ENCODE data around the gene NELL2.
A peak's percentile ranks its signal among the peaks of the same experiment; 100 is the strongest.
"Not testable (repeated sequence)": the region's sequence is repeated elsewhere in the genome, so short reads cannot be mapped to it uniquely, and the experiment has no call there.

The NELL2 gene

GRCh38 chr12:44875954-44876543 lies at the start of gene NELL2:
Gene NELL2, minus strand, starts transcription at chr12:44876315. Its CDS starts 446 bp downstream, at chr12:44875869.
- peak; percentile 75 for DNase-seq (ENCODE audit: low spot score)
- TF ChIP-seq, protein P1, sequence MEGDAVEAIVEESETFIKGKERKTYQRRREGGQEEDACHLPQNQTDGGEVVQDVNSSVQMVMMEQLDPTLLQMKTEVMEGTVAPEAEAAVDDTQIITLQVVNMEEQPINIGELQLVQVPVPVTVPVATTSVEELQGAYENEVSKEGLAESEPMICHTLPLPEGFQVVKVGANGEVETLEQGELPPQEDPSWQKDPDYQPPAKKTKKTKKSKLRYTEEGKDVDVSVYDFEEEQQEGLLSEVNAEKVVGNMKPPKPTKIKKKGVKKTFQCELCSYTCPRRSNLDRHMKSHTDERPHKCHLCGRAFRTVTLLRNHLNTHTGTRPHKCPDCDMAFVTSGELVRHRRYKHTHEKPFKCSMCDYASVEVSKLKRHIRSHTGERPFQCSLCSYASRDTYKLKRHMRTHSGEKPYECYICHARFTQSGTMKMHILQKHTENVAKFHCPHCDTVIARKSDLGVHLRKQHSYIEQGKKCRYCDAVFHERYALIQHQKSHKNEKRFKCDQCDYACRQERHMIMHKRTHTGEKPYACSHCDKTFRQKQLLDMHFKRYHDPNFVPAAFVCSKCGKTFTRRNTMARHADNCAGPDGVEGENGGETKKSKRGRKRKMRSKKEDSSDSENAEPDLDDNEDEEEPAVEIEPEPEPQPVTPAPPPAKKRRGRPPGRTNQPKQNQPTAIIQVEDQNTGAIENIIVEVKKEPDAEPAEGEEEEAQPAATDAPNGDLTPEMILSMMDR (IDR thresholded peaks at IDR 0.05; ENCODE audit: extremely low read depth, insufficient read depth, missing control alignments), result no peak
- in situ Hi-C loops (cut with MboI; ENCODE audit: low pct_unique_long_range_greater_than_20kb, low sequenced_read_pairs, unreplicated experiment), result no loop called here

- in situ Hi-C loops (cut with MboI; ENCODE audit: low pct_unique_long_range_greater_than_20kb, low sequenced_read_pairs, unreplicated experiment), result no loop called here
- TF ChIP-seq, protein P1 (IDR thresholded peaks at IDR 0.05; ENCODE audit: extremely low read depth, insufficient read depth, missing control alignments), result no peak
- no peak for DNase-seq (ENCODE audit: low spot score)
Observed at GRCh38 chr12:44921736-44922135, 45.6 kb upstream of the NELL2 start.

GRCh38 chr12:44917141-44917540 lies 41.0 kb upstream of the NELL2 start:
- in situ Hi-C loops (cut with MboI; ENCODE audit: low pct_unique_long_range_greater_than_20kb, low sequenced_read_pairs, unreplicated experiment), result no loop called here
- no peak for DNase-seq (ENCODE audit: low spot score)
- TF ChIP-seq, protein P1 (IDR thresholded peaks at IDR 0.05; ENCODE audit: extremely low read depth, insufficient read depth, missing control alignments), result no peak

- DNase-seq (ENCODE audit: low spot score), result no peak
- TF ChIP-seq, protein P1 (IDR thresholded peaks at IDR 0.05; ENCODE audit: extremely low read depth, insufficient read depth, missing control alignments), result no peak
- in situ Hi-C loops (cut with MboI; ENCODE audit: low pct_unique_long_range_greater_than_20kb, low sequenced_read_pairs, unreplicated experiment), result no loop called here
Observed at GRCh38 chr12:44915958-44916357, 39.8 kb upstream of the NELL2 start.

GRCh38 chr12:44904321-44904720 lies 28.2 kb upstream of the NELL2 start:
- DNase-seq (ENCODE audit: low spot score), result no peak
- in situ Hi-C loops (cut with MboI; ENCODE audit: low pct_unique_long_range_greater_than_20kb, low sequenced_read_pairs, unreplicated experiment), result no loop called here
- TF ChIP-seq, protein P1 (IDR thresholded peaks at IDR 0.05; ENCODE audit: extremely low read depth, insufficient read depth, missing control alignments), result no peak

GRCh38 chr12:44898108-44898507 lies 22.0 kb upstream of the NELL2 start:
- in situ Hi-C loops (cut with MboI; ENCODE audit: low pct_unique_long_range_greater_than_20kb, low sequenced_read_pairs, unreplicated experiment); DNase-seq (ENCODE audit: low spot score): not testable (repeated sequence)

- in situ Hi-C loops (cut with MboI; ENCODE audit: low pct_unique_long_range_greater_than_20kb, low sequenced_read_pairs, unreplicated experiment), result no loop called here
- DNase-seq (ENCODE audit: low spot score), result no peak
- TF ChIP-seq, protein P1 (IDR thresholded peaks at IDR 0.05; ENCODE audit: extremely low read depth, insufficient read depth, missing control alignments), result no peak
Observed at GRCh38 chr12:44889926-44890325, 13.8 kb upstream of the NELL2 start.

Measured in GM13977 (cell line).